Astrocyte (in vitro differentiated cells and primary cell): Measurements from ENCODE around the gene B3GALNT2. TPM values are rescaled to one million over a fixed set of nuclear protein-coding genes. Genes with fewer than 3 reads are reported as not detected.

ENCODE experiments used
- DNase-seq: peaks from one replicate; pipeline ENCODE4 v3.0.0-alpha.2; 2010; ENCODE audit warnings: low read depth
- FAIRE-seq: peaks from 2 replicates; lab custom pipeline; 2011; peaks lifted over from hg19 to GRCh38; lab: Jason Lieb, UNC
- H2AFZ ChIP-seq: 2 replicates; pipeline ENCODE4 v1.6.0; 2012; ENCODE audit warnings: low read depth, low read length, inconsistent platforms
- H3K27ac ChIP-seq: 2 replicates; pipeline ENCODE4 v1.5.1; 2011; ENCODE audit warnings: low read depth, low read length, inconsistent platforms
- H3K27me3 ChIP-seq: 2 replicates; pipeline ENCODE4 v1.6.0; 2011; ENCODE audit warnings: low read length, inconsistent platforms; ENCODE audit not compliant: insufficient read depth
- H3K36me3 ChIP-seq: 2 replicates; pipeline ENCODE4 v1.5.1; 2011; ENCODE audit warnings: low read length, inconsistent platforms; ENCODE audit not compliant: insufficient read depth
- H3K4me1 ChIP-seq: 2 replicates; pipeline ENCODE4 v1.5.1; 2011; ENCODE audit warnings: low read length, inconsistent platforms; ENCODE audit not compliant: insufficient read depth
- H3K4me2 ChIP-seq: 2 replicates; pipeline ENCODE4 v1.6.0; 2012; ENCODE audit warnings: low read length, inconsistent platforms
- H3K4me3 ChIP-seq: 2 replicates; pipeline ENCODE4 v1.5.1; 2011; ENCODE audit warnings: low read depth, mild to moderate bottlenecking, low read length, inconsistent platforms; ENCODE audit not compliant: insufficient read depth
- H3K79me2 ChIP-seq: 2 replicates; pipeline ENCODE4 v1.6.0; 2012; ENCODE audit warnings: mild to moderate bottlenecking, low read length, inconsistent platforms; ENCODE audit not compliant: insufficient read depth
- H3K9ac ChIP-seq: 2 replicates; pipeline ENCODE4 v1.6.0; 2012; ENCODE audit warnings: mild to moderate bottlenecking, low read length, inconsistent platforms
- H3K9me3 ChIP-seq: 2 replicates; pipeline ENCODE4 v1.5.1; 2012; ENCODE audit warnings: low read depth, mild to moderate bottlenecking, low read length, inconsistent platforms; ENCODE audit not compliant: insufficient read depth
- H4K20me1 ChIP-seq: 2 replicates; pipeline ENCODE4 v1.6.0; 2012; ENCODE audit warnings: low read length, inconsistent platforms; ENCODE audit not compliant: insufficient read depth
- H3K27ac Mint-ChIP-seq: one replicate; pipeline ENCODE4 v1.8.0; 2021; ENCODE audit warnings: mild to moderate bottlenecking, mixed read lengths; ENCODE audit not compliant: unreplicated experiment
- H3K27me3 Mint-ChIP-seq: one replicate; pipeline ENCODE4 v1.8.0; 2021; ENCODE audit warnings: low read depth, mixed read lengths; ENCODE audit not compliant: unreplicated experiment
- H3K36me3 Mint-ChIP-seq: one replicate; pipeline ENCODE4 v1.8.0; 2021; ENCODE audit warnings: low read depth, mixed read lengths; ENCODE audit not compliant: unreplicated experiment
- H3K4me1 Mint-ChIP-seq: one replicate; pipeline ENCODE4 v1.8.0; 2021; ENCODE audit warnings: low read depth, mixed read lengths; ENCODE audit not compliant: unreplicated experiment
- H3K4me3 Mint-ChIP-seq: one replicate; pipeline ENCODE4 v1.8.0; 2021; ENCODE audit warnings: mild to moderate bottlenecking, moderate library complexity, mixed read lengths; ENCODE audit not compliant: unreplicated experiment
- H3K9me3 Mint-ChIP-seq: one replicate; pipeline ENCODE4 v1.8.0; 2021; ENCODE audit warnings: mild to moderate bottlenecking, mixed read lengths; ENCODE audit not compliant: unreplicated experiment
- EZH2 ChIP-seq: IDR thresholded peaks from 2 replicates; pipeline ENCODE4 v1.6.1; 2012; ENCODE audit warnings: mild to moderate bottlenecking, low read length, inconsistent platforms; ENCODE audit not compliant: insufficient read depth
- total RNA-seq: library from RNA; stranded (reverse); gene quantifications from 2 replicates; pipeline ENCODE4 v1.2.1, GENCODE V29; 2021
- TF ChIP-seq, protein P1 (sequence below): IDR thresholded peaks from 2 replicates; pipeline ENCODE4 v1.5.1; 2011; ENCODE audit warnings: low read depth, mild to moderate bottlenecking, inconsistent platforms, low read length, moderate library complexity; ENCODE audit not compliant: insufficient read depth

Gene B3GALNT2
- total RNA-seq, 1 donor from 2014 or later: 40.5 TPM

GRCh38 chr1:235415008-235415904 is 89.0 kb downstream of the B3GALNT2 start:
- H3K4me1 Mint-ChIP-seq: peaks cover 6% of the 10 kb centered on the region
- H3K27me3 Mint-ChIP-seq: no peaks in the 10 kb centered on the region
- peaks cover 10% of the 10 kb centered on the region for H3K79me2 ChIP-seq
- peaks cover 2% of the 10 kb centered on the region for H3K36me3 ChIP-seq
- no peak overlapping the region for H3K27ac ChIP-seq
- H3K4me2 ChIP-seq: no peak overlapping the region
- H3K9ac ChIP-seq: no peak overlapping the region
- TF ChIP-seq EZH2: no peak
- TF ChIP-seq, protein P1, sequence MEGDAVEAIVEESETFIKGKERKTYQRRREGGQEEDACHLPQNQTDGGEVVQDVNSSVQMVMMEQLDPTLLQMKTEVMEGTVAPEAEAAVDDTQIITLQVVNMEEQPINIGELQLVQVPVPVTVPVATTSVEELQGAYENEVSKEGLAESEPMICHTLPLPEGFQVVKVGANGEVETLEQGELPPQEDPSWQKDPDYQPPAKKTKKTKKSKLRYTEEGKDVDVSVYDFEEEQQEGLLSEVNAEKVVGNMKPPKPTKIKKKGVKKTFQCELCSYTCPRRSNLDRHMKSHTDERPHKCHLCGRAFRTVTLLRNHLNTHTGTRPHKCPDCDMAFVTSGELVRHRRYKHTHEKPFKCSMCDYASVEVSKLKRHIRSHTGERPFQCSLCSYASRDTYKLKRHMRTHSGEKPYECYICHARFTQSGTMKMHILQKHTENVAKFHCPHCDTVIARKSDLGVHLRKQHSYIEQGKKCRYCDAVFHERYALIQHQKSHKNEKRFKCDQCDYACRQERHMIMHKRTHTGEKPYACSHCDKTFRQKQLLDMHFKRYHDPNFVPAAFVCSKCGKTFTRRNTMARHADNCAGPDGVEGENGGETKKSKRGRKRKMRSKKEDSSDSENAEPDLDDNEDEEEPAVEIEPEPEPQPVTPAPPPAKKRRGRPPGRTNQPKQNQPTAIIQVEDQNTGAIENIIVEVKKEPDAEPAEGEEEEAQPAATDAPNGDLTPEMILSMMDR: peak; percentile 79
- peaks cover 7% of the 10 kb centered on the region for H3K4me1 ChIP-seq
- H3K9me3 Mint-ChIP-seq: no peaks in the 10 kb centered on the region
- H3K27me3 ChIP-seq: no peaks in the 10 kb centered on the region
- no peak overlapping the region for H3K4me3 Mint-ChIP-seq
- peaks cover 23% of the 10 kb centered on the region for H4K20me1 ChIP-seq
- no peak overlapping the region for H2AFZ ChIP-seq
- DNase-seq (peak; percentile 53), FAIRE-seq (no peak)
- H3K36me3 Mint-ChIP-seq: peaks cover 2% of the 10 kb centered on the region
- H3K27ac Mint-ChIP-seq: no peak overlapping the region
- H3K4me3 ChIP-seq: no peak overlapping the region
- H3K9me3 ChIP-seq: no peaks in the 10 kb centered on the region

DNA sequence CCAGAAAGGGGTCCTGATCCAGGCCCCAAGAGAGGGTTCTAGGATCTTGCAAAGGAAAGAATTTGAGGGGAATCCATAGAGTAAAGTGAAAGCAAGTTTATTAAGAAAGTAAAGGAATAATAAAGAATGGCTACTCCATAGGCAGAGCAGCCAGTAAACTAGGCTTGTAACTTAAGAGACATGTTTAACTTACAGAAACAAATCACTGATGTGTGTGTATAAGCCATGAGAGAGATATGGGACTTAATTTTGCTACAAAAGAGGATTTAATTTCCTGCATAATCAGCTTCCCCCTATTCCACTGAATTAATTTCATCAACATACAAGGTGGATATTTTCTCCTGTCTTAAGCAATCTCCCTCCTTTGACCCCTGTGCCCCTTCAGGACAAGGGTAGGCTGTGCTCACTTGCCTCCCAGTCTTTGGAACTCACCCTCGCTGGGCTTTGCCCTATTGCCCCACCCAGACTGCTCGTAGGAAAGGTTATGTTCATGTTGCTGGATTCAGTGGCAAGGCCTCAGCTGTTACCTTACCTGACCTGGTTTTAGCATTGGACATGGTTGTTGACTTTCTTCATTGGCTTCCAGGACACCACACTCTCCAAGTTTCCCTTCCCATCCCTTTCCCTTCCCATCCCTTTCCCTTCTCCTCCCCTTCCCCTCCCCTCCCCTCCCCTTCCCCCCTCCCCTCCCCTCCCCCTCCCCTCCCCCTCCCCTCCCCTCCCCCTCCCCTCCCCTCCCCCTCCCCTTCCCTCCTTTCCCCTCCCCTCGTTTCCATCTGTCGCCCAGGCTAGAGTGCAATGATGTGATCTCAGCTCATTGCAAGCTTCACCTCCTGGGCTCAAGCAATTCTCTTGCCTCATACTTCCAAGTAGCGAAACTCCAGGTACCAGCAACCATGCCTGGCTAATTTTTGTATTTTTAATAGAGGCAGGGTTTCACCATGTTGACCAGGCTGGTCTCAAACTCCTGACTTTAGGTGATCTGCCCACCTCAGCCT is 92.5 kb downstream of the B3GALNT2 start:
- FAIRE-seq (no peak), DNase-seq (no peak)
- peaks cover 3% of the 10 kb centered on the region for H3K4me1 Mint-ChIP-seq
- Histone ChIP-seq H3K9ac (no peak overlapping the region), H3K36me3 (peaks cover 2% of the 10 kb centered on the region), H3K79me2 (peaks cover 15% of the 10 kb centered on the region), H2AFZ (no peak overlapping the region), H3K27me3 (no peaks in the 10 kb centered on the region), H4K20me1 (peaks cover 28% of the 10 kb centered on the region), H3K4me3 (no peak overlapping the region), H3K9me3 (no peaks in the 10 kb centered on the region), H3K27ac (no peak overlapping the region), H3K4me1 (peaks cover 2% of the 10 kb centered on the region), H3K4me2 (no peak overlapping the region)
- no peak overlapping the region for H3K4me3 Mint-ChIP-seq
- no peaks in the 10 kb centered on the region for H3K9me3 Mint-ChIP-seq
- H3K36me3 Mint-ChIP-seq: peaks cover 2% of the 10 kb centered on the region
- no peak overlapping the region for H3K27ac Mint-ChIP-seq
- H3K27me3 Mint-ChIP-seq: no peaks in the 10 kb centered on the region
- TF ChIP-seq EZH2: no peak
- TF ChIP-seq, protein P1: no peak
